Stomach (tissue), 4 donors: Measurements from ENCODE around the gene SNTG2.

ENCODE experiments used
- POLR2A ChIP-seq, 4 donors: fragments of 450-650 bp; IDR thresholded peaks; one replicate each; pipeline ENCODE4 v1.6.1; 2016; ENCODE audit warnings: antibody characterized with exemption in 4 of 4, control low read depth in 2 of 4, mild to moderate bottlenecking in 1 of 4, moderate library complexity in 1 of 4
- POLR2AphosphoS5 ChIP-seq, 3 donors: sonication (generic); formaldehyde crosslinking; IDR thresholded peaks; one replicate each; pipeline ENCODE4 v1.6.1; 2016; ENCODE audit warnings: antibody characterized with exemption in 3 of 3
- TF ChIP-seq, protein P1 (sequence below), 7 experiments: fragments of 450-650 bp in 4 of 7; fragments of 200-600 bp in 3 of 7; sonication (generic) in 3 of 7; IDR thresholded peaks; one replicate each; pipeline ENCODE4 v1.5.1; 2016 to 2019; ENCODE audit warnings: antibody characterized with exemption in 7 of 7, control low read depth in 2 of 7, mild to moderate bottlenecking in 1 of 7

GRCh38 chr2:1353124-1353523, 402.5 kb downstream of the SNTG2 start:
- TF ChIP-seq POLR2AphosphoS5 (IDR thresholded peaks at IDR 0.05) (no peak), POLR2A (IDR thresholded peaks at IDR 0.05) (no peak)
- TF ChIP-seq, protein P1, sequence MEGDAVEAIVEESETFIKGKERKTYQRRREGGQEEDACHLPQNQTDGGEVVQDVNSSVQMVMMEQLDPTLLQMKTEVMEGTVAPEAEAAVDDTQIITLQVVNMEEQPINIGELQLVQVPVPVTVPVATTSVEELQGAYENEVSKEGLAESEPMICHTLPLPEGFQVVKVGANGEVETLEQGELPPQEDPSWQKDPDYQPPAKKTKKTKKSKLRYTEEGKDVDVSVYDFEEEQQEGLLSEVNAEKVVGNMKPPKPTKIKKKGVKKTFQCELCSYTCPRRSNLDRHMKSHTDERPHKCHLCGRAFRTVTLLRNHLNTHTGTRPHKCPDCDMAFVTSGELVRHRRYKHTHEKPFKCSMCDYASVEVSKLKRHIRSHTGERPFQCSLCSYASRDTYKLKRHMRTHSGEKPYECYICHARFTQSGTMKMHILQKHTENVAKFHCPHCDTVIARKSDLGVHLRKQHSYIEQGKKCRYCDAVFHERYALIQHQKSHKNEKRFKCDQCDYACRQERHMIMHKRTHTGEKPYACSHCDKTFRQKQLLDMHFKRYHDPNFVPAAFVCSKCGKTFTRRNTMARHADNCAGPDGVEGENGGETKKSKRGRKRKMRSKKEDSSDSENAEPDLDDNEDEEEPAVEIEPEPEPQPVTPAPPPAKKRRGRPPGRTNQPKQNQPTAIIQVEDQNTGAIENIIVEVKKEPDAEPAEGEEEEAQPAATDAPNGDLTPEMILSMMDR (IDR thresholded peaks at IDR 0.05), result no peak
